Liver (tissue), 3 donors: ENCODE measurements around the gene CYFIP2.
"Not testable (repeated sequence)": the region's sequence is repeated elsewhere in the genome, so short reads cannot be mapped to it uniquely, and the experiment has no call there.

Experiments
- FOXA1 ChIP-seq: IDR thresholded peaks from 2 replicates; pipeline ENCODE4 v1.6.1; 2016; ENCODE audit warnings: antibody characterized with exemption
- GABPA ChIP-seq, 2 donors: IDR thresholded peaks in 1 of 2; conservative IDR thresholded peaks in 1 of 2; 2 replicates each; pipeline ENCODE4 v1.6.1; 2016; ENCODE audit warnings: antibody characterized with exemption in 2 of 2, mild to moderate bottlenecking in 1 of 2, moderate library complexity in 1 of 2
- NR2F2 ChIP-seq: IDR thresholded peaks from 2 replicates; pipeline ENCODE4 v1.6.1; 2016; ENCODE audit warnings: antibody characterized with exemption
- RAD21 ChIP-seq, 2 donors: IDR thresholded peaks; 2 replicates each; pipeline ENCODE4 v1.6.1; 2016; ENCODE audit warnings: antibody characterized with exemption in 2 of 2, mild to moderate bottlenecking in 2 of 2
- SP1 ChIP-seq: IDR thresholded peaks from 2 replicates; pipeline ENCODE4 v1.6.1; 2018; ENCODE audit warnings: antibody characterized with exemption, mild to moderate bottlenecking
- TAF1 ChIP-seq: conservative IDR thresholded peaks from 2 replicates; pipeline ENCODE4 v1.6.1; 2016; ENCODE audit warnings: antibody characterized with exemption, mild to moderate bottlenecking
- TF ChIP-seq, protein P1 (sequence below): fragments of 150-350 bp; IDR thresholded peaks from 2 replicates; pipeline ENCODE4 v1.5.1; 2017; ENCODE audit warnings: improper control_type of control experiment, low read depth, low read length; ENCODE audit not compliant: missing input control
- TF ChIP-seq, protein P2 (sequence below): IDR thresholded peaks from 2 replicates; pipeline ENCODE4 v1.6.1; 2016; ENCODE audit warnings: antibody characterized with exemption, mild to moderate bottlenecking
- TF ChIP-seq, protein P3 (sequence below): IDR thresholded peaks from 2 replicates; pipeline ENCODE4 v1.6.1; 2016; ENCODE audit warnings: antibody characterized with exemption
- TF ChIP-seq, protein P4 (sequence below): IDR thresholded peaks from 2 replicates; pipeline ENCODE4 v1.6.1; 2016; ENCODE audit warnings: antibody characterized with exemption
- donor health status: healthy.
- donor health status: healthy.

DNA sequence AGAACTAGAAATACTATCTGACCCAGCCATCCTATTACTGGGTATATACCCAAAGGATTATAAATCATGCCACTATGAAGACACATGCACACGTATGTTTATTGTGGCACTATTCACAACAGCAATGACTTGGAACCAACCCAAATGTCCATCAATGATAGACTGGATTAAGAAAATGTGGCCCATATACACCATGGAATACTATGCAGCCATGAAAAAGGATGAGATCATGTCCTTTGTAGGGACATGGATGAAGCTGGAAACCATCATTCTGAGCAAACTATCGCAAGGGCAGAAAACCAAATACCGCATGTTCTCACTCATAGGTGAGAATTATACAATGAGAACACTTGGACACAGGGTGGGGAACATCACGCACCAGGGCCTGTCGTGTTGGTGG, 164.0 kb downstream of the CYFIP2 start:
- TF ChIP-seq, protein P1, sequence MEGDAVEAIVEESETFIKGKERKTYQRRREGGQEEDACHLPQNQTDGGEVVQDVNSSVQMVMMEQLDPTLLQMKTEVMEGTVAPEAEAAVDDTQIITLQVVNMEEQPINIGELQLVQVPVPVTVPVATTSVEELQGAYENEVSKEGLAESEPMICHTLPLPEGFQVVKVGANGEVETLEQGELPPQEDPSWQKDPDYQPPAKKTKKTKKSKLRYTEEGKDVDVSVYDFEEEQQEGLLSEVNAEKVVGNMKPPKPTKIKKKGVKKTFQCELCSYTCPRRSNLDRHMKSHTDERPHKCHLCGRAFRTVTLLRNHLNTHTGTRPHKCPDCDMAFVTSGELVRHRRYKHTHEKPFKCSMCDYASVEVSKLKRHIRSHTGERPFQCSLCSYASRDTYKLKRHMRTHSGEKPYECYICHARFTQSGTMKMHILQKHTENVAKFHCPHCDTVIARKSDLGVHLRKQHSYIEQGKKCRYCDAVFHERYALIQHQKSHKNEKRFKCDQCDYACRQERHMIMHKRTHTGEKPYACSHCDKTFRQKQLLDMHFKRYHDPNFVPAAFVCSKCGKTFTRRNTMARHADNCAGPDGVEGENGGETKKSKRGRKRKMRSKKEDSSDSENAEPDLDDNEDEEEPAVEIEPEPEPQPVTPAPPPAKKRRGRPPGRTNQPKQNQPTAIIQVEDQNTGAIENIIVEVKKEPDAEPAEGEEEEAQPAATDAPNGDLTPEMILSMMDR: not testable (repeated sequence)
- TF ChIP-seq TAF1; RAD21 (IDR thresholded peaks at IDR 0.05); FOXA1; NR2F2; GABPA (IDR thresholded peaks at IDR 0.05 in 1 of 2, conservative IDR thresholded peaks at IDR 0.05 in 1 of 2); SP1: not testable (repeated sequence)
- TF ChIP-seq, protein P2, sequence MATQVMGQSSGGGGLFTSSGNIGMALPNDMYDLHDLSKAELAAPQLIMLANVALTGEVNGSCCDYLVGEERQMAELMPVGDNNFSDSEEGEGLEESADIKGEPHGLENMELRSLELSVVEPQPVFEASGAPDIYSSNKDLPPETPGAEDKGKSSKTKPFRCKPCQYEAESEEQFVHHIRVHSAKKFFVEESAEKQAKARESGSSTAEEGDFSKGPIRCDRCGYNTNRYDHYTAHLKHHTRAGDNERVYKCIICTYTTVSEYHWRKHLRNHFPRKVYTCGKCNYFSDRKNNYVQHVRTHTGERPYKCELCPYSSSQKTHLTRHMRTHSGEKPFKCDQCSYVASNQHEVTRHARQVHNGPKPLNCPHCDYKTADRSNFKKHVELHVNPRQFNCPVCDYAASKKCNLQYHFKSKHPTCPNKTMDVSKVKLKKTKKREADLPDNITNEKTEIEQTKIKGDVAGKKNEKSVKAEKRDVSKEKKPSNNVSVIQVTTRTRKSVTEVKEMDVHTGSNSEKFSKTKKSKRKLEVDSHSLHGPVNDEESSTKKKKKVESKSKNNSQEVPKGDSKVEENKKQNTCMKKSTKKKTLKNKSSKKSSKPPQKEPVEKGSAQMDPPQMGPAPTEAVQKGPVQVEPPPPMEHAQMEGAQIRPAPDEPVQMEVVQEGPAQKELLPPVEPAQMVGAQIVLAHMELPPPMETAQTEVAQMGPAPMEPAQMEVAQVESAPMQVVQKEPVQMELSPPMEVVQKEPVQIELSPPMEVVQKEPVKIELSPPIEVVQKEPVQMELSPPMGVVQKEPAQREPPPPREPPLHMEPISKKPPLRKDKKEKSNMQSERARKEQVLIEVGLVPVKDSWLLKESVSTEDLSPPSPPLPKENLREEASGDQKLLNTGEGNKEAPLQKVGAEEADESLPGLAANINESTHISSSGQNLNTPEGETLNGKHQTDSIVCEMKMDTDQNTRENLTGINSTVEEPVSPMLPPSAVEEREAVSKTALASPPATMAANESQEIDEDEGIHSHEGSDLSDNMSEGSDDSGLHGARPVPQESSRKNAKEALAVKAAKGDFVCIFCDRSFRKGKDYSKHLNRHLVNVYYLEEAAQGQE: not testable (repeated sequence)
- TF ChIP-seq, protein P3, sequence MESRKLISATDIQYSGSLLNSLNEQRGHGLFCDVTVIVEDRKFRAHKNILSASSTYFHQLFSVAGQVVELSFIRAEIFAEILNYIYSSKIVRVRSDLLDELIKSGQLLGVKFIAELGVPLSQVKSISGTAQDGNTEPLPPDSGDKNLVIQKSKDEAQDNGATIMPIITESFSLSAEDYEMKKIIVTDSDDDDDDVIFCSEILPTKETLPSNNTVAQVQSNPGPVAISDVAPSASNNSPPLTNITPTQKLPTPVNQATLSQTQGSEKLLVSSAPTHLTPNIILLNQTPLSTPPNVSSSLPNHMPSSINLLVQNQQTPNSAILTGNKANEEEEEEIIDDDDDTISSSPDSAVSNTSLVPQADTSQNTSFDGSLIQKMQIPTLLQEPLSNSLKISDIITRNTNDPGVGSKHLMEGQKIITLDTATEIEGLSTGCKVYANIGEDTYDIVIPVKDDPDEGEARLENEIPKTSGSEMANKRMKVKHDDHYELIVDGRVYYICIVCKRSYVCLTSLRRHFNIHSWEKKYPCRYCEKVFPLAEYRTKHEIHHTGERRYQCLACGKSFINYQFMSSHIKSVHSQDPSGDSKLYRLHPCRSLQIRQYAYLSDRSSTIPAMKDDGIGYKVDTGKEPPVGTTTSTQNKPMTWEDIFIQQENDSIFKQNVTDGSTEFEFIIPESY: not testable (repeated sequence)
- TF ChIP-seq, protein P4, sequence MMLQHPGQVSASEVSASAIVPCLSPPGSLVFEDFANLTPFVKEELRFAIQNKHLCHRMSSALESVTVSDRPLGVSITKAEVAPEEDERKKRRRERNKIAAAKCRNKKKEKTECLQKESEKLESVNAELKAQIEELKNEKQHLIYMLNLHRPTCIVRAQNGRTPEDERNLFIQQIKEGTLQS: not testable (repeated sequence)
